ENCODE measurements around the gene SYNPO.

SYNPO gene

DNA sequence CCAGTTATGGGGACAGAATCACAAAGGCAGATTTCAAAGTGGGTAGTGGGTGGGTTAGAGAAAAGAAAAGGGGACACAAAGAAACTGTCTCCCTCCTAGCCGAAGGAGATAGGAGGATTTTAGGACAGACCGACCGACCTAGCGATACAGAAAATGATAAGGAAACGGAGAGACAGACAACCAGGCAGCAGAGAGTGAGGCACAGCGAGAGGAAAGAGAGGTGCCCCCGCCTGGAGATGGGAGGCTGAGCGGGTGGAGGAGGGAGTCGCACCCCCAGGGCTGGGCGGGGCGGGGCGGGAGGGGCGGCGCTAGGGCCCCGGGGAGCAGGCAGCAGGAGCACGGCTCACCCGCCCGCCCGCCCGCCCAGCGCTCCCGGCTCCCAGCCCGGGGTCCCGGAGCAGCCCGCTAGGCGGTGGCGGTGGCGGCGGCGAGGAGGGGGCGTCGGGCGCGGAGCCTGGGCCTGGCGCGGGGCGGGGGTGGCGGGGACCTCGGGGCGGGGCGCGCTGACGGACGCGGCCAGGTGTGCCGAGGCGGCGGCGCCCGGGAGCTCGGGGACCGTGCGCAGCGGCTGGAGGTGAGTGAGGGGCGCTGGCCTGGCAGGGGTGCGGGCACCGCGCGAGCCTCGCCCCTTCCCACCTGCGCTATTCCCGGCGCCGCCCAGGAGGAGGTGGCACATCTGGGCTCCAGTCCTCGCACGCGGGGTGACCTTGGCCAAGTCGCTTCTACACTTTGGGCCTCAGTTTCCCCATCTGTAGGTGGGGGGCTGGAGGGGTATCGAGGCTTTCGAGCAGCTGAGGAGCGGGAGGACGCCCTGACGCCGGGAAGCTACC is 15.9 kb upstream of the SYNPO start:
- no peak for DNase-seq (ENCODE audit: low read depth, low spot score)

DNA sequence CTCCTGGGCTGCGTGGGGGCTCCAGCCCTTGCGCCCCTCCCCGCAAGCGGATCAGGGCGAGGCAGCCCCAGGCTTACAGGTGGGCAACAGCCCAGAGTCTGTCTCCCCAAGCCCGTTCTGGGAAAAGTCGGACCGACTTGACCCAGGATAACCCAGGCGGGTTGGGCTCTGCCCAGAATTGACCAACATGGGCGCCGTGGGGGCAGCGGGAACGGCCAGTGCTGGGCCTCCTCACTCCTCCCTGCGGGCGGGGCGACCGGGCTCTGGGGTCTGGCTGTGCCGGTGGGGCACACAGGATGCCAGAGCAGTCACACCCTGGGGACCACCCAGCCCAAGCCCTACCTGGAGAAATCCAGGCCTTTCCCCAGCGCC is 15.3 kb upstream of the SYNPO start:
- DNase-seq (ENCODE audit: low read depth, low spot score) = no peak

DNA sequence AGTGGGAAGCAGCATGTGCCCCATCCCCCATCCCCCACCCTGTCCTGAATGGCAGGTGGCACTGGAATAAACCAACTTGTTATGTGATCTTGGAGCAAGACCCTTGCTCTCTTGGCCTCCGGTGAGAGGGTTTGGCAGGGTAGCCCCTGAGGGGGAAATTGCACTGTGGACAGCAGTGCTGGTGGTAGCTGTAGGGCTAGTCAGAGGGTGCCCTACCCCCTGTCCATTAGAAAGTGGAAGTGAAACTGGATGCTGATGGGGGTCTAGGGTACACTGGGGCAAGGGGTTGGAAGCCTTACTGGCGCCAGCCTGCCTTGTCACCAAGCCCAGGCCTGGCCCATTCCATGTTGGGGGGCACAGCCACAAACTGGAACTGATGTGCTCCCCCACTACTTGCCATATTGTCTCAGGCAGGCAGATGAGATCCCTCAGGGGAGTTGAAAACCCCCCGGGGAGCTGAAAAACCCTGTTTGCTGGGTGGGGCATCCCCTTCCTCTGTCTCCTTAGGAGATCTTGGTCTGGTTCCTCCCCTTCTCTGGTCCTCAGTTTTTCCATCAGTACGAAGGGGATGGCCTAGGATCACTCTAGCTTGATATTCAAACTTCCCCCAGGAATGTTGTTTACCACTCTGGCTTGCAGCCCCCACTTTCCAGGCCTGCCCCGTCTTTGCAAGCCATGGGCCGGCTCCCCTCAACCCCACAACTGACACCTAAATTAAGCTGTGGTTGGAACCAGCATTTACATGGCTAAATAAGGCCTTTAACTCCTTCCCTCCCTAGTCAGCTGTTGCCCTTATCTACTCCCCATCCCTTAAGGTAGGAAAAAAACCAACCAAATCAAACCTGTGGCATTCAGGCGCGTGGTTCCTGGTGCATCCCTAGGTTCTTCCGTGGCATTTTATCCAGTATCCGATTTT is 14.4 kb upstream of the SYNPO start:
- no peak for DNase-seq (ENCODE audit: low read depth, low spot score)

DNA sequence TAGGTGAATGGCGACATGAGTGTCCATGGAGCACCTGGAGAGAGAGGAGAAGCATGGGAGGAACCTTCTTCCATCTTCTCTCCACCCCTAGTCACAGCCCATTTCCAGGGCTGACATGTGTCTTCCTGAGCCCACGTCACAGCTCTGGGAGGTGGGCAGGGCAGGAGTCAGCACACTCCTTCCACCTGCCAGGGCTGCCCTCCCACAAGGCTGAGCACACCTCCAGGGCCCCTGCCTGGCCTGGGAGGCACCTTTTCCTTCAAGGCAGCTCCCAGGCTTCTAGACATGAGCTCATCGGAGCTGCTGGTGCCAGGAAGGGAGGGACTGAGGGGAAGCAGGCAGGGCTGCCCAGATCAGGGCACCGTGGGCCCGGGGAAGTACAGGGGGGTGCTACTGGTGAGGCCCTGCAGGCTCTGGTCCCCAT is 13.6 kb upstream of the SYNPO start:
- DNase-seq (ENCODE audit: low read depth, low spot score) = no peak

- DNase-seq (ENCODE audit: low read depth, low spot score) = no peak
Observed at GRCh38 chr5:150627731-150628545, 12.5 kb upstream of the SYNPO start.

DNA sequence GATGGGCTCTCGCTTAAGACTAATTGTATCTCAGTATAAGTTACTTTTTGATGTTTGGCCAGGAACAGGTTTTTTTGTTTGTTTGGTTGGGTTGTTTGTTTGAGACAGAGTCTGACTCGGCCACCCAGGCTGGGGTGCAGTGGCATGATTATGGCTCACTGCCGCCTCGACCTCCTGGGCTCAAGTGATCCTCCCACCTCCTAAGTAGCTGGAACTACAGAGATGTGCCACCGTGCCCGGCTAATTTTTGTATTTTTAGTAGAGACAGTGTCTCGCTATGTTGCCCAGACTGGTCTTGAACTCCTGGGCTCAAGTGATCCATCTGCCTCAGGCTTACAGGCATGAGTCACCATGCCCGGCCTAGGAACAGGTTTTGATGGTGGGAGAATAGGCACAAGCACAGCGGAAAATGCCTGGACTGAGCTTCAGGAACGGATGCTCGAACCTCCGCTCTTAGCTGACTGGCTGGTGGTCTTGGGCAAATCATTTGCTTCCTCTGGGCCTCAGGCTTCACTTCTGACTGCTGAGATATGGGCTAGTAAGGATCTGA is 11.4 kb upstream of the SYNPO start:
- DNase-seq (ENCODE audit: low read depth, low spot score) = no peak

- DNase-seq (ENCODE audit: low read depth, low spot score) = no peak
Observed at GRCh38 chr5:150630016-150630415, 10.4 kb upstream of the SYNPO start.

DNA sequence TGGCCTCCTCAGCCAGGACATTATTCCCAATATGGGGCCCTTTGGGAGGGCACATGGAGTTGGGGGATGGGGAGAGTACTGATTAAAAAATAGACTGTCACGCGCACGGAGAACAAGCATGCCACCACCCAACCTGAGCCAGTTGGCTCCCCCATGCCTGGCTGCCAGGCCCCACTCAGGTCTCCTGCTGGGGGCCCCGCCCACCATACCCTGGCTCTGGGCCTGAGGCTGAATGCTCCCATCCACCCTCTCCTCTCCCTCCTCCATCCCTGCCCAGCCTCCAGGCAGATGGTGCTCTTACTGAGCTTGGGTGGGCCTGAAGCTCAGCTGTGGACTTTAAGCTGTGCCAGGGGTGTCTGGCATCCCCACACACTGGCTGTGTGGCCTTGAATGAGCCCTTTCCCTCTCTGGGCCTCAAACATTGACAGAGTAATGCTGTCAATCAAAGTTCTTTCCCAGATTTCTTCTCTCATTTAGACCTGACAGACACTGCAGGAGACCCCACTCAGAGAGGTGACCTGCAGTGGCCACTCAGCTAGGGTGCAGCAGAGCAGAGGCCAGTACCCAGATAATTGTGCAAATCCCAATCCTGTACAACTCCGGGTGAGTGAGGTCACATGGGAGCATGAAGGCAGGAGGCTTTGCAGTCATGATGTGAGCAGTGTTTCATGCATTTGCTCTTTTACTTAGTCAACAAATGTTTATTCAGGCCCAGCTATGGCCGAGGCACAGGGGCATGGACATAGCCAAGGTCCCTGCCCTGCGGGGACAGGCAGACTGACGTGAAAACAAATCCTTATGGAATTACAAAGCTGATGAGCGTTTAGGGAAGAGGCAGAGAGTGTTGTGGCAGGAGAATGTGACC is 9.8 kb upstream of the SYNPO start:
- no peak for DNase-seq (ENCODE audit: low read depth, low spot score)

DNA sequence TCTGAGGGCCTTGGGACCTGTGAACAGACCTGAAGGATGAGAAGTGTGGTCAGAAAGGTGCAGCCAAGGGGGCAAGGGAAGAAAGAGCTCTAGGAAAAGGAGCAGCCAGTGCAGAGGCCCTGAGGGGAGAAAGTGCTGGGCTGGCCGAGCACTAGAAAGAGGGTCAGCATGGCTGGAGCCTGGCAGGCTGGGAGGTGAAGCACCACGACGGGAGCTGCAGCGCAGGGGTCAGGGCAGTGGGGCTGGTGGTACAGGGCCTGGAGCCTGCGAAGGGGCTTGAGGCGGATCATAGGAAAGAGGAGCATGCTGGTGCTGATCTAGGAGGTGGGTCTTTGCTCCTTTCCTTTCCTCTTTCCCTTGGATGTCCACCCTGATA is 9.1 kb upstream of the SYNPO start:
- DNase-seq (ENCODE audit: low read depth, low spot score) = no peak

GRCh38 chr5:150632305-150633160 is 7.9 kb upstream of the SYNPO start:
- DNase-seq (ENCODE audit: low read depth, low spot score) = no peak

DNA sequence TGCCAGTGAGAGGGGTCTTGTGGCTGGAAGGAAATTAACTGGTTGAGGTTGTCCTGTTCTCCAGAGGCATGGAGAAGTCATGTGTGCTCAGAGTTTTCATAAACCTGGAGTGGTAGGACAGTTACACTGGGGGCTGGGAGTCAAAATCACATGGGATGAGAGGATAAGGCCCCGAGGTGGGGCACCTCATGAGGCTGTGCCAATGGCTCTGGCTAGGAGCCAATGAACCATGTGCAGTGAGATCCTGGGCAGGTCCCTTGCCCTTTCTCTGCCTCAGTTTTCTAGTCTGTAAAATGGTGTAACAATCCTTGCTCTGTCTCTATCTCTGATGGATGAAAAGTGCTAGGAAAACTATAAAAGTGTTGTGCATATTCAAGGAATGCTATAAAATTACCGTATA is 7.0 kb upstream of the SYNPO start:
- DNase-seq (ENCODE audit: low read depth, low spot score) = no peak

DNA sequence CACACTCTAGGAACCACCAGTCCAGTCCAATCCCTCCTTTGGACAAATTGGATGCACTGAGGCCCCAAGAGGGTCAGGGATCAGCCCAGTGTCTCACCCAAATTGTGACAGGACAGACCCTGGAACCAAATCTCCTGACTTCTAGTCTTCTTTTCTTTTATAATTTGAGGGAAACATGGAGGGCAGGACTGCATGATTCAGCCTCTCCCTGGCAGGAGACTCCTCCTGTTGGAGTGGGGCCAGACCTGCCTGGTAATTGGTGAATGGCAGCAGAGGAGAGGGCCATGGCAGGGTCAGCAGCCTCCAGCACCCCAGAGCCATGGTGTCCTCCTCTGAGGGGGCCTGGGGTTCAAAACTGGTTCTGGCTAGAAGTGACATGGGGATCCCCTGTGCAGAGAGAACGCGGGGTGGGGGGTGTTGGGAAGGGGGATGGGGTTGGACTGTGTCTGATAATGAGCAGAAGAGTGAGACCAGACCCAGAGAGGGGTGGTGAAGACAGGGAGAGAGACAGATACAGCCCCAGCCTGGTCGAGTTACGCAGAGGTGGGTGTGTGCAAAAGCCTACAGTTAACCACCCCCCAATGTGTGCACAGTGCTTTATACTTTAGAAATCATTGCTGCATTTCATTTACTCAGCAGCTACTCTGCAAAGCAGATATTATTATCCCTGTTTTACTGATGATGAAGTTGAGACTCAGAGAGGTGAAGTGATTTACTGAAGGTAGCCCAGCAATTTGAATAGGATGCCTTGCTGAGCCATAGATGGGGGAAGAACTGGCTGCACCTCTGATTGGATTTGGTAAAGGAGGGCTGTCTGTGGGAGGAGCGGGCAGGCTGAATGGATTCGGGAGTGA is 3.8 kb upstream of the SYNPO start:
- no peak for DNase-seq (ENCODE audit: low read depth, low spot score)

DNA sequence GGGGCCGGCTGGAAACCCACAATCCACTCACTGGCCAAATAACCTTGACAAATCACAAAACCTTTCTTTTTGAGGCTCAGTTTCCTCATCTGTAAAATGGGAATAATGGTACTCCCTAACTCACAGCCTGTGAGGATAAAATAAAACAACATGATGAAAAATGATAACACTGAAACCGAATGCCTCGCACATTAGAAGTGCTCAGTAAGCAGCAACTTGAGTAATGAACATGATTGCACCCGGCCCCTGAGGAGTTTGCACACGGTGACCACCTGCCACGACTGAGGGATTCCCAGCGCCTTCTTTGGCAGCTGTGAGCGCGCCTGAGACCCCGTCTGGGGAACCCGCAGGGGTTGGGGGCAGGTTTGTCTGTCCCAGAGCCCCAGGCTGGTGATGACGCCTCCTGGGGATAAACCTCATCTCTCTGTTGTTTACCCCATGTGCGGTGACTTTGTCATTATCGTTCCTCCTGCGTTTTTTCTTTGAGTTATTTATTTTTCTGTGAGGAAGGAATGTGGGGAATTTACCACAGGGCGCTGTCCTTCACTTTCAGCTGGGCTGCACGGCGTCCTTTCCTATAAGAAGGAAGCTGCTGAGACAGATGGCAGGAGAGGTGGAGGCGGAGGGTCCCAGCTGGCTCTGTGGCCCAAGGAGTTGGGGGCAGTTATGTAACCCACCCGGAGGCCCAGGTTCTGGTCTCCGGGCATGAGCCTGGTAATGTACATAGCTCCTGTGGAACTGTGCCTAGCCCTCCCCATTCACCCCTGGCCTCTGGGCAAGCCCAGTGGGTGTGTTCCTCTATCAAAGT is 3.0 kb upstream of the SYNPO start:
- DNase-seq (ENCODE audit: low read depth, low spot score) = no peak

- DNase-seq (ENCODE audit: low read depth, low spot score) = no peak
Observed at GRCh38 chr5:150638053-150638444, 2.4 kb upstream of the SYNPO start.

GRCh38 chr5:150638488-150639376 is 1.7 kb upstream of the SYNPO start:
- DNase-seq (ENCODE audit: low read depth, low spot score) = no peak

- DNase-seq (ENCODE audit: low read depth, low spot score) = no peak
Observed at GRCh38 chr5:150639377-150639692, 1.1 kb upstream of the SYNPO start.

- no peak for DNase-seq (ENCODE audit: low read depth, low spot score)
Observed at GRCh38 chr5:150639751-150640150, 709 bp upstream of the SYNPO start.

Measured in activated CD4-positive, CD25-positive, alpha-beta regulatory T cell treated with anti-CD3 and anti-CD28 coated beads, Interleukin-2, amount 50 U/mL, for 16 hours (primary cell).